ENCODE results near the gene KIFAP3.
"Not testable (repeated sequence)": the region's sequence is repeated elsewhere in the genome, so short reads cannot be mapped to it uniquely, and the experiment has no call there.

Gene KIFAP3

GRCh38 chr1:170009551-170009950, 64.9 kb downstream of the KIFAP3 start:
- DNase-seq (ENCODE audit: low read depth, low spot score) = no peak
- no peak for TF ChIP-seq POLR2AphosphoS5 (IDR thresholded peaks at IDR 0.05; ENCODE audit: borderline replicate concordance, low read depth, low read length)
- no peak for TF ChIP-seq FOXP2 (optimal IDR thresholded peaks at IDR 0.05; ENCODE audit: control extremely low read depth, extremely low read length, insufficient read depth)
- no peak for TF ChIP-seq EZH2 (IDR thresholded peaks at IDR 0.05)

GRCh38 chr1:170008745-170009144, 65.8 kb downstream of the KIFAP3 start:
- DNase-seq (ENCODE audit: low read depth, low spot score); H3K36me3 ChIP-seq (ENCODE audit: insufficient read depth, low read length); H3K4me3 ChIP-seq; H3K27ac ChIP-seq; H3K9ac ChIP-seq (ENCODE audit: insufficient read length); H3K9me3 ChIP-seq (ENCODE audit: low read depth, low read length): not testable (repeated sequence)

More at GRCh38 chr1:170009551-170009950, 64.9 kb downstream of the KIFAP3 start:
- Histone ChIP-seq H3K36me3 (ENCODE audit: insufficient read depth, low read length) (no peaks in the 10 kb centered on the region), H3K9me3 (ENCODE audit: low read depth, low read length) (no peaks in the 10 kb centered on the region), H3K27ac (no peak overlapping the region), H3K4me3 (no peak overlapping the region), H3K9ac (ENCODE audit: insufficient read length) (no peak overlapping the region)

- H3K4me3 ChIP-seq; H3K36me3 ChIP-seq (ENCODE audit: insufficient read depth, low read length); H3K9me3 ChIP-seq (ENCODE audit: low read depth, low read length); H3K9ac ChIP-seq (ENCODE audit: insufficient read length); H3K27ac ChIP-seq; DNase-seq (ENCODE audit: low read depth, low spot score): not testable (repeated sequence)
Observed at GRCh38 chr1:170003270-170003835, 71.1 kb downstream of the KIFAP3 start.

- H3K27ac ChIP-seq = 0 out of 2 replicates have a peak overlapping the region, but pooled peaks have one; percentile 19
- no peaks in the 10 kb centered on the region for H3K36me3 ChIP-seq (ENCODE audit: insufficient read depth, low read length)
- H3K9me3 ChIP-seq (ENCODE audit: low read depth, low read length) = no peaks in the 10 kb centered on the region
- no peak for TF ChIP-seq EZH2 (IDR thresholded peaks at IDR 0.05)
- no peak for TF ChIP-seq FOXP2 (optimal IDR thresholded peaks at IDR 0.05; ENCODE audit: control extremely low read depth, extremely low read length, insufficient read depth)
- no peak for TF ChIP-seq POLR2AphosphoS5 (IDR thresholded peaks at IDR 0.05; ENCODE audit: borderline replicate concordance, low read depth, low read length)
- H3K4me3 ChIP-seq = no peak overlapping the region; the same call in 1 of the 2 replicates
- H3K9ac ChIP-seq (ENCODE audit: insufficient read length) = no peak overlapping the region
- no peak for DNase-seq (ENCODE audit: low read depth, low spot score)
Observed at GRCh38 chr1:170001266-170001665, 73.2 kb downstream of the KIFAP3 start.

GRCh38 chr1:169999761-170000160, 74.7 kb downstream of the KIFAP3 start:
- no peak overlapping the region for H3K9ac ChIP-seq (ENCODE audit: insufficient read length)
- no peak overlapping the region for H3K4me3 ChIP-seq

GRCh38 chr1:169999331-169999741, 75.2 kb downstream of the KIFAP3 start:
- no peak overlapping the region for H3K27ac ChIP-seq
- H3K9ac ChIP-seq (ENCODE audit: insufficient read length) = no peak overlapping the region
- DNase-seq (ENCODE audit: low read depth, low spot score) = no peak
- no peak overlapping the region for H3K4me3 ChIP-seq
- no peaks in the 10 kb centered on the region for H3K36me3 ChIP-seq (ENCODE audit: insufficient read depth, low read length)
- H3K9me3 ChIP-seq (ENCODE audit: low read depth, low read length) = no peaks in the 10 kb centered on the region
- TF ChIP-seq EZH2 (IDR thresholded peaks at IDR 0.05) (no peak), POLR2AphosphoS5 (IDR thresholded peaks at IDR 0.05; ENCODE audit: borderline replicate concordance, low read depth, low read length) (no peak), FOXP2 (optimal IDR thresholded peaks at IDR 0.05; ENCODE audit: control extremely low read depth, extremely low read length, insufficient read depth) (no peak)

More at GRCh38 chr1:169999761-170000160, 74.7 kb downstream of the KIFAP3 start:
- Histone ChIP-seq H3K36me3 (ENCODE audit: insufficient read depth, low read length) (no peaks in the 10 kb centered on the region), H3K9me3 (ENCODE audit: low read depth, low read length) (no peaks in the 10 kb centered on the region), H3K27ac (no peak overlapping the region)
- no peak for TF ChIP-seq EZH2 (IDR thresholded peaks at IDR 0.05)
- TF ChIP-seq POLR2AphosphoS5 (IDR thresholded peaks at IDR 0.05; ENCODE audit: borderline replicate concordance, low read depth, low read length) = no peak
- TF ChIP-seq FOXP2 (optimal IDR thresholded peaks at IDR 0.05; ENCODE audit: control extremely low read depth, extremely low read length, insufficient read depth) = no peak
- DNase-seq (ENCODE audit: low read depth, low spot score) = no peak

- H3K4me3 ChIP-seq = no peak overlapping the region
- no peak for DNase-seq (ENCODE audit: low read depth, low spot score)
- H3K27ac ChIP-seq = no peak overlapping the region
- TF ChIP-seq EZH2 (IDR thresholded peaks at IDR 0.05) (no peak), FOXP2 (optimal IDR thresholded peaks at IDR 0.05; ENCODE audit: control extremely low read depth, extremely low read length, insufficient read depth) (no peak), POLR2AphosphoS5 (IDR thresholded peaks at IDR 0.05; ENCODE audit: borderline replicate concordance, low read depth, low read length) (no peak)
- no peak overlapping the region for H3K9ac ChIP-seq (ENCODE audit: insufficient read length)
- no peaks in the 10 kb centered on the region for H3K9me3 ChIP-seq (ENCODE audit: low read depth, low read length)
- H3K36me3 ChIP-seq (ENCODE audit: insufficient read depth, low read length) = no peaks in the 10 kb centered on the region
Observed at GRCh38 chr1:169995993-169996392, 78.5 kb downstream of the KIFAP3 start.

- H3K36me3 ChIP-seq (ENCODE audit: insufficient read depth, low read length) = no peaks in the 10 kb centered on the region
Observed at GRCh38 chr1:169989246-169989645, 85.2 kb downstream of the KIFAP3 start.

GRCh38 chr1:169985757-169986156, 88.7 kb downstream of the KIFAP3 start:
- H3K9ac ChIP-seq (ENCODE audit: insufficient read length) = no peak overlapping the region
- no peak overlapping the region for H3K27ac ChIP-seq
- TF ChIP-seq EZH2 (IDR thresholded peaks at IDR 0.05) (no peak), FOXP2 (optimal IDR thresholded peaks at IDR 0.05; ENCODE audit: control extremely low read depth, extremely low read length, insufficient read depth) (no peak), POLR2AphosphoS5 (IDR thresholded peaks at IDR 0.05; ENCODE audit: borderline replicate concordance, low read depth, low read length) (no peak)
- H3K36me3 ChIP-seq (ENCODE audit: insufficient read depth, low read length) = no peaks in the 10 kb centered on the region
- H3K4me3 ChIP-seq = no peak overlapping the region
- H3K9me3 ChIP-seq (ENCODE audit: low read depth, low read length) = no peaks in the 10 kb centered on the region
- DNase-seq (ENCODE audit: low read depth, low spot score) = no peak

More at GRCh38 chr1:169989246-169989645, 85.2 kb downstream of the KIFAP3 start:
- DNase-seq (ENCODE audit: low read depth, low spot score) = no peak
- no peak overlapping the region for H3K27ac ChIP-seq
- no peaks in the 10 kb centered on the region for H3K9me3 ChIP-seq (ENCODE audit: low read depth, low read length)
- TF ChIP-seq EZH2 (IDR thresholded peaks at IDR 0.05) = no peak
- TF ChIP-seq POLR2AphosphoS5 (IDR thresholded peaks at IDR 0.05; ENCODE audit: borderline replicate concordance, low read depth, low read length) = no peak
- no peak for TF ChIP-seq FOXP2 (optimal IDR thresholded peaks at IDR 0.05; ENCODE audit: control extremely low read depth, extremely low read length, insufficient read depth)
- H3K9ac ChIP-seq (ENCODE audit: insufficient read length) = no peak overlapping the region
- no peak overlapping the region for H3K4me3 ChIP-seq
